Measurements from ENCODE around the gene KAZALD1.

KAZALD1 gene, protein sequence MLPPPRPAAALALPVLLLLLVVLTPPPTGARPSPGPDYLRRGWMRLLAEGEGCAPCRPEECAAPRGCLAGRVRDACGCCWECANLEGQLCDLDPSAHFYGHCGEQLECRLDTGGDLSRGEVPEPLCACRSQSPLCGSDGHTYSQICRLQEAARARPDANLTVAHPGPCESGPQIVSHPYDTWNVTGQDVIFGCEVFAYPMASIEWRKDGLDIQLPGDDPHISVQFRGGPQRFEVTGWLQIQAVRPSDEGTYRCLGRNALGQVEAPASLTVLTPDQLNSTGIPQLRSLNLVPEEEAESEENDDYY

DNA sequence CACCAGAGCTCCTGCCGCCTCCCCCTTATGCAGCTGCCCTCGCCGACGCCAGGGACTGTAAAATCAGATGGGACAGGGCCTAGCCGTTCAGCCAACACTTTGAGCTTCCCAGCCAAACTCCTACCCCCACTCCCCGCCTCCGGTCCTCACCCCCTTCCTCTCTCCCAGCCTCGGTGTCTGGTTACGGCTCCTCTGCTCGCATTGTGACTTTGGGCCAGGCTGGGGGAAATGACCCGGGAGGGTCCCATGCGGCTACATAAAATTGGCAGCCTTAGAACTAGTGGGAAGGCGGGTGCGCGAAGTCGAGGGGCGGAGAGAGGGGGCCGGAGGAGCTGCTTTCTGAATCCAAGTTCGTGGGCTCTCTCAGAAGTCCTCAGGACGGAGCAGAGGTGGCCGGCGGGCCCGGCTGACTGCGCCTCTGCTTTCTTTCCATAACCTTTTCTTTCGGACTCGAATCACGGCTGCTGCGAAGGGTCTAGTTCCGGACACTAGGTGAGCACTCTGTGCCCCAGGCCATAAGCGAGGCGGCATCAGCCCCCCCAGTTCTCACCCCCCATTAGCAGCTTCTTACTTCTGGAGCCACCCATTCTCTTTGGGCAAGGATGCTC lies at the start of gene KAZALD1:
Gene KAZALD1, plus strand, starts transcription at position 366 of the 608 bp plus-strand sequence. CDS start 604 bp downstream, outside the sequence.
- no peak for DNase-seq (ENCODE audit: low spot score)
- FAIRE-seq, result no peak

DNA sequence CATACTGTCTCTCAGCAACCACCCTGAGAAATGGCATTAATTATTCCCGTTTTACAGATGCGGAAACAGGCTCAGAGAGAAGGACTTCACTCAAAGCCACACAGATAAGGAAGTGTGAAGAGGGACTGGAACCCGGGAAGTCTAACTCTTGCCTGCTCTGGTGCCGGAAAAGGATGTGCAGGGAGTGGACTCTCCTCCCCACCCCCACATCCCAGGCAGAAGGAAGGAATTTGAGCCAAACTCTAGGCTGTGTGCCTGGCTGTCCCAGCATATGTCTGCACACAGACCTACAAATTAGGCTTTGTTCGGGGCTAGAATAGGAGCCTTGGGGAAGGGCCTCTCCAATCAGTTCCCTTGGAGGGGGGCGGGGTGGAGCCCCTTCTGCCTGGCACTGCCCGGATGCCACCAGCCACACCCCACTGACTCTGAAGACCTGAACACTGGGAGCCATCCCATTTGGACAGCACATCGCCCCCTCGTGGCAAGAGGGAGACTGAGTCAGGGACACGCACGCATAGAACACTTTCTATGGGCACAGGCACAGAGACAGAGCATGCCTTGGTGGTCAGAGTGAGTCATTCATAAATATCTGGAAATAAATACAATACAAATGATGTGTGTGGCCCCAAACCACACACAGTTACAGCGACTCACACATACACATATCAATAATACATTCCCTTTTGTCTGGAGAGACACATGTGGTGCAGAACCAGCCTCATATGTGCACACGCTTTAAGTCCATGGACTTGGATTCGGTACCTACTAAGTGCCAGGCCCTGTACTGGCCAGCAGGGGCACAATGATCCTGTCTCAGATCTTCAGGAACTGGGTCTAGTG lies 49.0 kb upstream of the KAZALD1 start:
- DNase-seq (ENCODE audit: low spot score), result peak; percentile 93
- peak; percentile 86 for FAIRE-seq

DNA sequence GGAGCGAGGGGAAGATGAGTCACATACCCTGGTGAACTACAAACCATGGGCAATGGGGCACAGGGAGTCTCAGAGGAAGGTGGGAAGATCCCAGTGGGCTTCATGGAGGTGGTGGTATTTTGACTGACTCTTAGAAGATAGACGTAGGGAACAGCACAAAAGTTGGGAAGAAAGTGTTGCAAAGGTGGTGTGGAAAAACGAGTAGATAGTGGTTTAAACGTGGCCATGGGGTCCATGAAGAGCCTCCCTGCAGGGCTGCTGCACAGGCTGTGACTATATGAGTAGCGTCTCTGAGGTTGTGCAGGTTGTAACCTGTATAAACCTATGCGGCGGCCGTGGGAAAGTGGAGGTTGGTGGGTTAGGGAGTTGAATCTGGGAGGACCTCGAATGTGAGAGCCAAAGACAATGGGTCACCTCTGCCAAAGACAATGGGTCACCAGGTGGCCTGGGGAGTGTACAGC lies 48.4 kb upstream of the KAZALD1 start:
- DNase-seq (ENCODE audit: low spot score), result no peak
- FAIRE-seq, result no peak

DNA sequence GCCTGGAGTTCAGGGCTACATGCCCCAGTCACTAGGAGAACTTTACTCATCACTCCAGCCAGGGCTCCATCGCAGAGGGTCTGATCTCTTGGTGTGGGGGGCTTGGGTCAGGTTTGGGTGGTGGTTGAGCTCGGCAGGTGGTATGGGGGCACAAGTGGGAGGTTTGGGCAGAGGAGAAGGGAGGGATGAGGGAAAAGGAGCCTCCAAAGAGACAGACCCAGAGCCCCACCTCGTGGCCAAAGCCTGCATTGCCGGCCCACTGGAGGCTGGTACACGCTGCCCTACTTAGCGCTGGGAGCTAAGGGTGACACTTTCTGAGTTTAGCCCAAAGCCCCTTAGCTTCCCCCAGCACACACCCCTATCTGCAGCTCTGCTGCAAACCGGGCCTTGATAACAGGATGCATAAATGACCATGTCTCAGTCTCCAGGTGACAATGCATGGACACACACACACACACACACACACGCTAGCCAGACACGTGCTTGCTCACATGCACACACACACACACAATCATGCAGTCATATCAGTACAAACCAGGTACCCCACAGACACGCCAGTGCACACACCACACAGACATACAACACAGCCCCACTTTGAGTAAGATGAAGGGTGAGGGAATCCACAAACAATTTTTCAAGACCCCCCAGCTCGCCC lies 47.4 kb upstream of the KAZALD1 start:
- DNase-seq (ENCODE audit: low spot score) (peak; percentile 55), FAIRE-seq (no peak)

DNA sequence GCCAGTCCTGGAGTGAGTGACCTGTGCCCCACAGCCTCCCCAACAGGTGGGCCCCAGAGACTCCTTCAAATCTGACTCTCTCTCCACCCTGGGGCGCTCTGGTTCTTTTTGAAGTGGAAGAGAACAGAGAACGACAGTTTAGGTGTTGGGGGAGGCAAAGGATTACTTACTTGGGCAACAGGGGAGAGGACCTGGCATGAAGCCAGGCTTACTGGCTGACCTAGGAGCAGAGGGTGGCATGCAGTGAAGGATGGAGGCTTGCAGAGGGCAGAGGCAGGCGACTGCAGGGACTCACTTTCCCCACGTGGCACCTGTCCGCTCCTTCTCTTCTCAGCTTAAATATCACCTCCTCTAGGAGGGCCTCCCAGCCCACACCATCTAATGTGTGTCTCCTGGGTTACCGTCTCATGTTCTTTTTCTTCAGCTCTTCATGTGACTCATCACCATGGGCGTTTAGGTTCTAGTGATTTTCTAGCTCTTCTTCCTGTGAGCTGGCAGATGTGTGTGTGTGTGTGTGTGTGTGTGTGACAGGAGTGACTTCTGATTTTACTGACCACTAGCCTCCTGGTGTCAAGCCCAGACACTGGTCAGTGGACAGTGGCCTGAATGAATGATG lies 46.7 kb upstream of the KAZALD1 start:
- FAIRE-seq (peak; percentile 87), DNase-seq (ENCODE audit: low spot score) (peak; percentile 97)

DNA sequence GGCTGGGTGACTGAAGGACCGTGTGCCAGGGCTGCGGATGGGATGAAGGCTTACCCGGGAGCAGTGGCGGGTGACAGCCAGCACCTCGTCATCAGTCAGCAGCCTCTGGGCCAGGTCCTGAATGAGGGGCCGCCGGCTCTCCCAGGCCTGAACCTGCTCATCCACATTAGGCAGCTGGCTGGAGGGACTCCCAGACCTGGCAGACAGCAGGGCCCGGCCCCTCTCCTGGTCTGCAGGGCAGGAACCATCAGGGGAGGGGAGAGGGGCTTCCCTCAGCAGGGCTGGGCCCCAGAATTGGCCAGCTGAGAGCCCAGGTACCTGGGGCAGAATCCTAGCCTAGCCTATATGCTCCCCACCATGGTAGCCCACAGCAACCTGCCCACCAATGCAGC lies 46.2 kb upstream of the KAZALD1 start:
- no peak for FAIRE-seq
- DNase-seq (ENCODE audit: low spot score), result no peak

DNA sequence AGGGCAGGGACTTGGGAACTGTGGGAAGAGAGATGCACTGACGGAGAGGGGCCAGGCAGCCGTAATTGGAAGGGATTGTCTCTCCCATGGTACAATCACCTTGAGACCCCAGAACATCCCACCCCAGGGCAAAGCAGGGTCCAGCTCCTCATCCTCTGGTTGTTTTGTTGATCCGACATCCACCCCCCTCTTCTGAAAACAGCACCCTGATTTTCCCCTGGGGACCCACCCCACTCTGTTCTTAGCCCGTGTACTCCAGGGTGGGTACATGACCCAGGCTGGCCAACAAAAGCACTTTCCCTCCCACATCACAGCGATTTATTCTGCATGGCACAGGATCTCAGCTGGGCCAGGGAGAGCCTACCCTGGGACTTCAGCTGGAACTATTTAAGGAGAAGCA lies 45.0 kb upstream of the KAZALD1 start:
- FAIRE-seq (no peak), DNase-seq (ENCODE audit: low spot score) (no peak)

DNA sequence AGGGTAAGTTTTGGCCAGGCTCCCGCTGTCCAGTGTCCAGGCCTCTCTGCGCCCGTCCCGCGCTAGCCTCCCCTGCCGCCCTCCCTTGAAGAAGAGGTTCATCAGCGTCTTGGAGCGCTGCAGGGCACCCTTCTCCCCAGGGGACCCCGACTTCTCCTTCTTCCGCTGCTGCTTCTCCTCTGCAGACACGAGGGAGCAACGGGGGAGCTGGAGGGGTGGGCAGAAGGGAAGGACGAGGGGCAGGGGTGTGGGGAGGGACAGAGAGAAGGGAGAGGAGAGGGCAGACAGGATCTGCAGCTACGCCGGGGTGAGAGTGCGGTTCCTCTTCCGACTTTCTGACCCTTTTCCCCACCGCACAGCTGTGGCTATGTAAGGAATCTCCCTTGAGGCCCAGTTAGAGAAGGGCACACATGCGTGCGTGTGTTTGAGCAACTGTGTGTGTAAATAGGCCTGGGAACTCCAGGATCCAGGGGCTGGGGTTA lies 43.6 kb upstream of the KAZALD1 start:
- DNase-seq (ENCODE audit: low spot score), result no peak
- FAIRE-seq, result no peak

DNA sequence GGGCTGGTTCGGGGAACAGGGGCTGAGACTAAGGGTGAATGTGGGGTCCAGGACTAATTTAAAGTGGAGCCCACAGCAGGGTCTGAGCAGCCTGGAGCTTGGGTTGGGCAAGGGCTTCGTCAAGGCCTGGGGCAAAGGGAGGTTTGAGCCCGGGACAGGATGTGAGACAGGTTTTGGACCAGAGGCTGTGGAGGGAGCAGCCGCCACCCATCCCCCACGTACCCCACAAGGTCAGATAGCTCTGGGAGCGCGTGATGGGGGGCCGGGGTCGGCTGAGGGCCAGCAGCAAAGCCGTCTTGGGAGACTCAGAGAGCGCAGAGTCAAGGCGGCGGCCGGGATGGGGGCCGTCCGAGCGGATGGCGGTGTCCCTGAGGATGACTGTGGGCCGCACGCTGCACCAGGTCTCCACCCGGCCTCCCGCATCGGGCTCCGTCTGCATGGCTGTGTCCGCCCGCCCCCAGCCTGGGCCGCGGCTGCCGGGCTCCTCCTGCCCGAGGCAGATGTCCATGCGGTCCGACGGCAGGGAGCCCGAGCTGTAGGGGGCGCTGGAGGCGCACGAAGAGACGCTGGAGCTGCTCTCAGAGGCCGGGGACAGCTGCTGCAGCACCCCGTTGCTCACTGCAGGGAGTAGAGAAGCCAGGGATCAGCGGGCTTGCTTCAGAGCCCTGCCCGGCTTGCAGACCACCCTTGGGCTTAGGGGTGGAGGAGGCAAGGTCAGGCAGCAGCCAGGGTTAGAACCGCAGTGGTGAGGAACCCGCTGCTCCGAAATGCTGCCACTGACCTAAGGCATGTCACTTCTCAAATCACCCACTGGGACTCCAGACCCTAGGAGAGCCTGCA lies 43.0 kb upstream of the KAZALD1 start:
- FAIRE-seq, result no peak

DNA sequence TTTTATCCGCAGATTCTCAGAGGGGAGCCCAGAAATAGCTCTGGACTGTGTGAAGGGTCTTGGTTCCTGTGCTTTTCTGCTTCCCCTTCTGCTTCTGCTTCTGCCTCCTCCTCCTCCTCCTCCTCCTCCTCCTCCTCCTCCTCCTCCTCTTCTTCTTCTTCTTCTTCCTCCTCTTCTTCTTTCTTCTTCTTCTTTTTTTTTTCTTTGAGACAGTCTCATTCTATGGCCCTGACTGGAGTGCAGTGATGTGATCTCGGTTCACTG lies 42.4 kb upstream of the KAZALD1 start:
- DNase-seq (ENCODE audit: low spot score) (no peak), FAIRE-seq (no peak)

More for the DNA sequence above, 43.0 kb upstream of the KAZALD1 start:
- peak; percentile 54 for DNase-seq (ENCODE audit: low spot score)

DNA sequence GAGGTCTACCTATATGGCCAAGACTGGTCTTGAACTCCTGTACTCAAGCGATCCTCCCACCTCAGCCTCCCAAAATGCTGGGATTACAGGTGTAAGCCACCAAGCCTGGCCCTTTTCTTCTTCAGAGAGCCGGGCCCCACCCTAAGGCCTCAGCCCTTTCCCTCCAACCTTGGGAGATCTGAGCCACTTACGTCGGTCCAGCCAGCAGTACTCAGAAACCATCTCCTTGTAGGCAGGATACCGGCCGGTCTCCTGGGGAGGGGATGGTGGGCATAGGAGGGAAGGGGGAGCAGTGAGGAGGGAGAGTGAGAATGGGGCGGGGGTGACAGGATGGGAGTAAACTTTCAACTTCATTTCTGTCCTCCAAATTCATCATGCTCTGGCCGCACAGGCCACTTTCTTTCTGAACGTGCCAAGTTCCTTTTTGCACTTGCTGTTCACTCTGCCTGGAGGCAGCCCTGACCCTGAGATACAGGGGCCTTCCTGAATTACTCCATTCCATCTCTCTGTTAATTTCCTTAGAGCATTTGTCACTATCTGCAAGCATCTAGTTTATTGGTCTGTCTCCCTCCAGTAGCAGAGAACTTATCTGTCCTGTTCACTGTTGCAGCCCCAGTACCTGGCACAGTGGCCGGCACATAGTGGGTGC lies 41.2 kb upstream of the KAZALD1 start:
- no peak for FAIRE-seq
- no peak for DNase-seq (ENCODE audit: low spot score)

DNA sequence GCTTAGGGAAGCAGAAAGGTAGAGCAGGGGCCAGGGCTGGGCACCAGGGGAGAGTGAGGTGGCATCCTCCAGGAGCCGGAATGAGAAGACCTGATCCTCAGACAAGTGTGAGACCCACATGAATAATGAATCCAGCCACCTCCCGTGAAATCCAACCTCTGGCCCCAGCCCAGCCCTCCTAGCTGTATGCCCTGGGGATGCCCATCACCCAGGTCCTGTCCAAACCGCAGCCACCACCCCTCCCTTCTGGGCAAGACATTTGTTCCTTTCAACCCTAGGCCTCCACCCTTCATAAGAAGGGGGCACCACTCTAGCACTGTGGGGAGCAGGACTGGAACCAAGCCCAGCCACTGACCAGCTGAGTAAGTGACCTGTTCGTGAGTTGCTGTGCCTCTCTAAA lies 40.5 kb upstream of the KAZALD1 start:
- FAIRE-seq, result no peak

DNA sequence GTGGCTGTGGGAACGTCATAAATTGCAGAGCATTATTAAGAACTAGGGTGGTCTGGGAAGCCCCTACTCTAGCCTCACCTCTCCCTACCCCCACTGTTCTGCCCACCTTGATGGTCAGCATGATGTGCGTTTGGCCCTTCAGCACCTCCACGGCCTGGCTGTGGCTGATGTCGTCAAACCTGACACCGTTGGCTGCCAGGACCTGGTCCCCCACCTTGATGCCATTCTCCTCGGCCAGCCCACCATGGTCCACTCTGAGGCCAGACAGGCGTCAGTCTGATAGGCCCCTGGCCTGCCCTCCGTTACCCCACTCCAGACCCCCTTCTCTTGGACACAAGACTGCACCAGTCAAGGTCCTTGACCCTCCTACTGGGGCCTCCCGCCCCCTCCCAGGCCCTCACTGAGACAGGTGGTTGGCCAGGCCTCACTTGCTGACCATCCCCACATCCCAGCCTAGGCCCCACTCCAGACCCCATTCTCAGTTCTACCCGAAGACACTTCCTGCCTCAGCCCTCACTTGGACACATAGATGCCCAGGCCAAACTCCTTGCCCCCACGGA lies 40.0 kb upstream of the KAZALD1 start:
- FAIRE-seq (no peak), DNase-seq (ENCODE audit: low spot score) (no peak)

More for the DNA sequence above, 40.5 kb upstream of the KAZALD1 start:
- no peak for DNase-seq (ENCODE audit: low spot score)

DNA sequence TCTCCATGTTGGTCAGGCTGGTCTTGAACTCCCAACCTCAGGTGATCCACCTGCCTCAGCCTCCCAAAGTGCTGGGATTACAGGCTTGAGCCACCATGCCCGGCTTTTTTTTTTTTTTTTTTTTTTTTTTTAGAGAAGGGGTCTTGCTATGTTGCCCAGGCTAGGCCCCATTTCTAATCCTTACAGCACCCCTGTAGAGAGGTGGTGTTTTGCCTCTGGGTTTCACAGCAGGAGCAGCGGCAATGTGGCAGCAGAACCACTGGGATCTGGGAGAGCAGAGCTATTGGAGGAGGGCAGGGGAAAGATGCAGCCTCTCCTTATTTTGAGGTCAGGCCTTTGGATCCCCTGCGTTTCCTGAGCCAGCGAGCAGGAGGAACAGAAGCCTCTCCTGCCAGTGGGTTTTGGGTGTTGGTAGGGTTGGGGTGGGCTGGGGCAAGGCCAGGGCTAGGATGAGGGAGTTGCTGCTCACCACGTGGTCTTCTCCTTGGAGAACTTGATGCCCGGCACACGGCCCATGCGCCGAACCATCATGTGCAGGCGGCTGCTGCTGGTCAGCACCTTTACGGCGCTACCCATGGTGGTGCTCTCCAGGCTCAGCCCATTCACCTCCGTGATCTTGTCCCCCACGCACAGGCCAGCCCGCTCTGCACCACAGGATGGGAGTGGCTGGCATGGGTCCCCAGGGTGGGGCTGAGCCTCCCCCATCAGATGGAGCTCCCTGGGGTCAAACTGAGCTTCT lies 38.7 kb upstream of the KAZALD1 start:
- FAIRE-seq (no peak), DNase-seq (ENCODE audit: low spot score) (no peak)

DNA sequence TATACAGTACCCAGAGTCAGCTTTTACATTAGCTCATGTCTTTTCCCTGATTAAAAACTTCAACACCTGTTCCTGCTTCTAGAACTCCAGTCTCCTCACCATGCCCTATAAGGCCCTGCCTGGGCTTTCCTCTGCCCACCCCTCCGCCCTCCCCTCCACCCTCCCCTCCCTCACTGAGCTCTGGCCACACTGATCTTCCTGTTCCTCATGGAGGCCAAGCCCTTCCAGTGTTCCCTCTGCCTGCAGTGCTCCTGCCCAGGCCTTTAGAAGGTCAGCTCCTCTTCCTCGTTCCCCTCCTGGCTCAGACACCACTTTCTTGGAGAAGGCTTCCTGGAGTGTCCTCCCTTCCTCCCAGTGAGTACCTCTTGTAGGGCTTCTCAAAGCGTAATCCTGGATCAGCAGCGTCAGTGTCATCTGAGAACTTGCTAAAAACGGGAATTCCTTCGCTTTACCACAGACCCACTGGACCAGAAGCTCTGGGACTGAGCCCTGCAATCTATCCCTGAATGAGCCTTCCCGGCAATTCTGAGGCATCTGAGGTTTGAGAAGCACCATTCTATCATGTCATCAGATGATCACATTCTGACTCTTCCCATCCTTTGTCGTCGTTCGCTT lies 34.6 kb upstream of the KAZALD1 start:
- DNase-seq (ENCODE audit: low spot score), result no peak
- no peak for FAIRE-seq

DNA sequence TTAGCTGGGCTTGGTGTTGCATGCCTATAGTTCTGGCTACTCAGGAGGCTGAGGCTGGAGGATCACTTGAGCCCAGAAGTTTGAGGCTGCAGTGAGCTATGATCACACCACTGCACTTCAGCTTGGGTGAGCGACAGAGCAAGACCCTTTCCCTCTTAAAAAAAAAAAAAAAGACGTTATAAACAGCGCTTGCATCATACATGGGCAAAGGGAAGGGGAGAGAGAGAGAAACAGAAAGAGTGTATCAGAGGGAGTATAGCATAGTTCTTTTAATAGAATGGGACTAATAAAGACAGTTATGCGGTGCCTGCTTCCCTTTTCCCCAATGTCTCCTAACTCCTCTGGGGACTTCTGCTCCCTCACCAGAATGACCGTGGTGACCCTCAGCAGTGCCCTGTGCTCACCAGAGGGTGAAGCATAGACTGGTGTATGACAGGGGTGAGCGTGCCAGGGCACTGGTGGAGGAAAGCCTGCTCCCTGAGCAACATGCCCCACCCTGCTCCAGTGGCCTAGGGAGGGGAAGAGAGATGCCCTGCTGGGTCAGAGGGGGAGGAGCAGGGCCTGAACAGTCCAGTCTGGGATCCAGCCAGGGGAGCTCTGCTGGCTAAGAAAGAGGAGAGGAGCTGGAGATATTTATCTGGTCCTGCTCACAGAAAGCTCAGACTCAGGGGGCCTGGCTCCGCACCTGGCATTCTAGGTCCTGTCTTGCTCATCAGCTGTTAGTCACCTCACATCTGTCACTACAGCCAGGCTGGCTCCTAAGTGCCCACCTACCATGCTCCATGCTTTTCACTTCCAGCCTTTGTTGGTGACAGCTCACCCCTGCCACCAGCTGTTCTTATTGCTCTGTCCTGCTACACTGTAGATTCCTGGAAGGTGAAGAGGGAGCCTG lies 33.1 kb upstream of the KAZALD1 start:
- FAIRE-seq, result no peak
- peak; percentile 21 for DNase-seq (ENCODE audit: low spot score)

DNA sequence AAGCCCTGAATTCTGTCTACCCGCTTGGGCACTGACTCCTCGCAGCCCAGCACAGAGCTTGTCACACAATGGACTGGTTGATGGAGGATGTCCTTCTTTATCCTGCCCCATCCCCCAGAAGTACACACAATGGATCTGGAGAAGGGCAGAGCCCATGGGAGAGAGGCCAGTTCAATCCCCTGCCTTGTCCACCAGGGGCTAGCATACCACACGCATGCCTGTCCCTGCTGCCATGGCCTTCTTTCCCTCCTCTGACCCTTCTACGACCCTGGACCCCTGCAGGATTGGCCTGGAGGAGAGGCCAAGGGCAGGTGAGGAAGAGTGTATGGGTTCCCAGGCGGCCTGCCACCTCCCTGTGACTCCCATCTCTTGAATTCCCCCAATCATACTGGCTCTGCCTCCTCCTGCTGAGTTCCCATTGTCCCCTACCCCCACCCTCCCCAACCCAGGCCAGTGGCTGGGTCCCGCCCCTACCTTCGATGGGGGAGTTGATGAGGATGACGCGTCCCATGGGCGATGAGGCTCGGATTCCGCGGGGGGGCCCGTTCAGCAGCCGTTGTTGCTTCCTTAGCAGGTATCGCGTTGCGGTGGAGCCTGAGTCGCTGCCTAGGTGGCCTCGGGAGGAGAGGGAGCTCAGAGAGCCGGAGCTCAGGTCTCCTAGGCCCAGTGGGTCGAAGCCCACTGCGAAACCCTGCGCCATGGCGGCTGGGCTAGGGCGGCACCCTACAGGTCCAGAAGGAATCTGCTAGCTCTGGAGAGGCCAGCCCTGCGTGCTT lies 32.1 kb upstream of the KAZALD1 start:
- FAIRE-seq (no peak), DNase-seq (ENCODE audit: low spot score) (no peak)
